B cell (primary cell): ENCODE measurements around the gene SH3BP2. TPM values are rescaled to one million over a fixed set of nuclear protein-coding genes. Genes with fewer than 3 reads are reported as not detected.
A peak's percentile ranks its signal among the peaks of the same experiment; 100 is the strongest.

Source experiments
- ATAC-seq: fragments of 200-7000 bp; cut with Tn5 transposase; one replicate; pipeline ENCODE4 v1.10.0; 2021; ENCODE audit warnings: low read depth, mild to moderate bottlenecking, moderate number of reproducible peaks, moderate library complexity
- CTCF ChIA-PET: fragments of 350-600 bp; sonication (Branson Sonifier 250); formaldehyde crosslinking; loops from one replicate; lab custom pipeline; 2021; ENCODE audit warnings: antibody characterized with exemption, inconsistent platforms; lab: Charles Lee
- POLR2A ChIA-PET: fragments of 350-600 bp; sonication (Branson Sonifier 250); formaldehyde crosslinking; loops from one replicate; lab custom pipeline; 2021; ENCODE audit warnings: antibody characterized with exemption; lab: Charles Lee
- DNase-seq: peaks from one replicate; pipeline ENCODE4 v3.0.0; 2013
- H2AFZ ChIP-seq: 2 replicates; pipeline ENCODE4 v1.6.1; 2012; ENCODE audit warnings: mild to moderate bottlenecking, low read depth, low read length; ENCODE audit not compliant: insufficient read depth, poor library complexity, severe bottlenecking
- H3K27ac ChIP-seq, 2 donors: 1 replicate in 1 of 2; 2 replicates in 1 of 2; pipeline ENCODE4 v1.5.1; 2012 to 2013; ENCODE audit warnings: low read length in 2 of 2, mild to moderate bottlenecking in 2 of 2, moderate library complexity in 1 of 2
- H3K27me3 ChIP-seq, 4 experiments: fragments of 200-600 bp in 1 of 4; sonication (generic) in 1 of 4; replicated peaks in 1 of 4; 1 replicate in 2 of 4; 2 replicates in 2 of 4; pipeline versions ENCODE4 v1.6.1 to v1.7.0; 2013 to 2016; ENCODE audit warnings: low read length in 3 of 4, mild to moderate bottlenecking in 2 of 4, mixed read lengths in 1 of 4, moderate library complexity in 1 of 4; ENCODE audit not compliant: insufficient read depth in 4 of 4, control insufficient read depth in 3 of 4; ENCODE audit errors: control extremely low read depth in 1 of 4
- H3K36me3 ChIP-seq, 2 experiments: replicated peaks in 1 of 2; 1 replicate in 1 of 2; 2 replicates in 1 of 2; pipeline versions ENCODE4 v1.6.1 to v1.7.1; 2013; ENCODE audit warnings: low read length in 1 of 2; ENCODE audit not compliant: insufficient read depth in 2 of 2, control insufficient read depth in 1 of 2; ENCODE audit errors: control extremely low read depth in 1 of 2, extremely low read depth in 1 of 2
- H3K4me1 ChIP-seq, 2 donors: fragments of 200-600 bp in 1 of 2; sonication (generic) in 1 of 2; 1 replicate in 1 of 2; 2 replicates in 1 of 2; pipeline versions ENCODE4 v1.5.1 to v1.6.1; 2013 to 2017; ENCODE audit warnings: low read length in 2 of 2; ENCODE audit not compliant: control insufficient read depth in 2 of 2, insufficient read depth in 2 of 2
- H3K4me2 ChIP-seq: replicated peaks from 2 replicates; pipeline ENCODE3; 2012; ENCODE audit warnings: mild to moderate bottlenecking, low read depth, low read length; ENCODE audit not compliant: poor library complexity, severe bottlenecking
- H3K4me3 ChIP-seq, 5 experiments: fragments of 200-600 bp in 1 of 5; sonication (generic) in 1 of 5; 1 replicate in 3 of 5; 2 replicates in 2 of 5; pipeline versions ENCODE4 v1.5.1 to v1.7.0; 2011 to 2016; ENCODE audit warnings: low read length in 4 of 5, mild to moderate bottlenecking in 4 of 5, low read depth in 2 of 5, control low read depth in 1 of 5, moderate library complexity in 1 of 5; ENCODE audit not compliant: insufficient read depth in 1 of 5; ENCODE audit errors: control extremely low read depth in 1 of 5, extremely low read depth in 1 of 5
- H3K79me2 ChIP-seq: fragments of 200-600 bp; sonication (generic); one replicate; pipeline ENCODE4 v1.6.0; 2016; ENCODE audit warnings: low read length; ENCODE audit not compliant: control insufficient read depth, insufficient read depth
- H3K9ac ChIP-seq: fragments of 200-600 bp; sonication (generic); 2 replicates; pipeline ENCODE4 v1.6.1; 2017; ENCODE audit warnings: mild to moderate bottlenecking, low read length, moderate library complexity
- H3K9me3 ChIP-seq, 3 donors: one replicate each; pipeline versions ENCODE4 v1.6.1 to v1.7.1; 2013; ENCODE audit warnings: low read length in 2 of 3; ENCODE audit not compliant: control insufficient read depth in 2 of 3, insufficient read depth in 1 of 3; ENCODE audit errors: control extremely low read depth in 1 of 3
- H4K20me1 ChIP-seq: 2 replicates; pipeline ENCODE4 v1.6.0; 2012; ENCODE audit warnings: mild to moderate bottlenecking, low read length; ENCODE audit not compliant: insufficient read depth, control insufficient read depth, poor library complexity, severe bottlenecking
- H3K27ac Mint-ChIP-seq: one replicate; pipeline ENCODE4 v1.8.0; 2021; ENCODE audit warnings: mixed read lengths
- H3K27me3 Mint-ChIP-seq: one replicate; pipeline ENCODE4 v1.8.0; 2021; ENCODE audit warnings: mixed read lengths
- H3K4me1 Mint-ChIP-seq: one replicate; pipeline ENCODE4 v1.8.0; 2021; ENCODE audit warnings: mixed read lengths
- H3K4me3 Mint-ChIP-seq: one replicate; pipeline ENCODE4 v1.8.0; 2021; ENCODE audit warnings: mixed read lengths
- H3K9me3 Mint-ChIP-seq: one replicate; pipeline ENCODE4 v1.8.0; 2022; ENCODE audit warnings: mixed read lengths; ENCODE audit not compliant: insufficient read depth
- CTCF ChIP-seq: fragments of 200-600 bp; IDR thresholded peaks from one replicate; pipeline ENCODE4 v1.8.0; 2022; ENCODE audit warnings: antibody characterized with exemption, mild to moderate bottlenecking
- EZH2 ChIP-seq: IDR thresholded peaks from 2 replicates; pipeline ENCODE4 v1.6.1; 2012; ENCODE audit warnings: borderline replicate concordance, low read depth, mild to moderate bottlenecking, moderate library complexity, low read length; ENCODE audit not compliant: insufficient read depth, poor library complexity, severe bottlenecking
- WGBS: methylation state at CpG from one replicate; pipeline ENCODE4 v1.1.5; 2013; ENCODE audit warnings: missing lambda C conversion rate; ENCODE audit not compliant: insufficient coverage; 5-methylcytosine and 5-hydroxymethylcytosine counted together
- intact Hi-C: fragments of 100-400 bp; cut with micrococcal nuclease; formaldehyde crosslinking; loops from one replicate; pipeline ENCODE4 v1.10.0; 2022
- polyA plus RNA-seq: library from polyadenylated mRNA; depleted of rRNA; stranded (reverse); fragments of >200 nt; gene quantifications from 2 replicates; pipeline ENCODE4 v1.2.3, GENCODE V29; 2012
- total RNA-seq, 2 donors: library from RNA; stranded (reverse); fragments of 120-200 nt in 1 of 2; gene quantifications; 1 replicate in 1 of 2; 2 replicates in 1 of 2; pipeline versions ENCODE4 v1.2.3 to v1.2.4, GENCODE V29; 2013 to 2022

The SH3BP2 gene
- total and polyA plus RNA-seq, 2 donors (not counting 1 experiment from before 2014, with no cell fraction given): 30.8 to 219 TPM

GRCh38 chr4:2860391-2861348 is 67.8 kb downstream of the SH3BP2 start:
- Mint-ChIP-seq H3K9me3 (no peaks in the 10 kb centered on the region), H3K27me3 (no peaks in the 10 kb centered on the region), H3K27ac (peak overlapping the region; percentile 74), H3K4me1 (peaks cover 83% of the 10 kb centered on the region), H3K4me3 (peak overlapping the region; percentile 62)
- 100% methylated on average over 2 of the region's 6 CpGs for WGBS
- intact Hi-C loops: no loop called here
- no peak overlapping the region for H2AFZ ChIP-seq
- H3K4me1 ChIP-seq: peaks cover 94 to 95% of the 10 kb centered on the region in 2 donors
- H3K9me3 ChIP-seq: peaks cover 0 to 5% (median 0%) of the 10 kb centered on the region in 3 donors
- ATAC-seq (no peak), DNase-seq (no peak)
- ChIA-PET POLR2A (interaction anchor here (0.6 to 2.8 kb wide), 2 partner anchors 8 to 10 kb away, joined by 7 read pairs; no protein-coding TSS in a partner anchor), CTCF (interaction anchor here (0.6 to 2.5 kb wide), 6 partner anchors 11 to 406 kb away, joined by 3 to 13 read pairs (median 4); no protein-coding TSS in a partner anchor)
- no peaks in the 10 kb centered on the region for H3K27me3 ChIP-seq
- H3K27ac ChIP-seq: peak overlapping the region; percentile 3 to 76
- no peak for TF ChIP-seq EZH2
- TF ChIP-seq CTCF: no peak
- peak overlapping the region; percentile 58 for H3K4me2 ChIP-seq
- no peak overlapping the region for H3K9ac ChIP-seq
- H3K36me3 ChIP-seq: peaks cover 0 to 23% of the 10 kb centered on the region in 2 experiments
- H3K79me2 ChIP-seq: peaks cover 100% of the 10 kb centered on the region
- H4K20me1 ChIP-seq: peaks cover 81% of the 10 kb centered on the region
- no peak overlapping the region for H3K4me3 ChIP-seq
